Stimulated activated CD4-positive, alpha-beta T cell treated with anti-CD3 and anti-CD28 coated beads, TNF-alpha, amount 100 ng/mL, for 4 hours (primary cell): ENCODE data around the gene ZNF732.
"Not testable (repeated sequence)": the region's sequence is repeated elsewhere in the genome, so short reads cannot be mapped to it uniquely, and the experiment has no call there.

ENCODE experiments used
- DNase-seq, 3 experiments: peaks; one replicate each; pipeline ENCODE4 v3.0.0-alpha.2; 2020; ENCODE audit warnings: low read depth in 3 of 3

Gene ZNF732

GRCh38 chr4:253936-254756, 51.1 kb downstream of the ZNF732 start:
- DNase-seq: no peak

DNA sequence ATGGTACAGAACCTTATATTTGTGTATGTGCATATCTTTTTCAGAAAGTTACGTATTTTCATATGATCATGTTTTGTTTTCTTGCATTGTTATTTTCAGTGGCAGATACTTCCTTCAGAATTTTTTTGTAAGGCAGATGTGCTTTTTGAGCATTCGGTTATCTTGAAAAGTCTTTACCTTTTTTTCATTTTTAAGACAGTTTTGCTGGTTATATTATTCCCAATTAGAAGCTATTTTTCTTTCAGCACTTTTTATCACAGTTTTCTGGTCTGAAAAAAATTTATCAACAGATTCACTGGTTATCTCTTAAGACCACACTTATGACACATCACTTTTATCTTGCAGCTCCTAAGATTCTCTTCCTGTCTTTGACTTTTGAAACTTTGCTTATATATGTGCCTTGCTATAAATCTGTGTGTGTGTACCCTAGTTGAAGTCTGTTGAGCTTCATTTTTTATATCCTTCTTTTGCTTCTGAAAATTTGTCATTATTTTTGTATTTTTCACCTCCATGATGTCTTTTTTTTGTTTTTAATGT, 53.1 kb downstream of the ZNF732 start:
- DNase-seq: no peak

GRCh38 chr4:244471-244870, 60.8 kb downstream of the ZNF732 start:
- DNase-seq: peak; percentile 4 to 25 (median 15)

- DNase-seq: no peak
Measured at GRCh38 chr4:243426-243825, 61.8 kb downstream of the ZNF732 start.

DNA sequence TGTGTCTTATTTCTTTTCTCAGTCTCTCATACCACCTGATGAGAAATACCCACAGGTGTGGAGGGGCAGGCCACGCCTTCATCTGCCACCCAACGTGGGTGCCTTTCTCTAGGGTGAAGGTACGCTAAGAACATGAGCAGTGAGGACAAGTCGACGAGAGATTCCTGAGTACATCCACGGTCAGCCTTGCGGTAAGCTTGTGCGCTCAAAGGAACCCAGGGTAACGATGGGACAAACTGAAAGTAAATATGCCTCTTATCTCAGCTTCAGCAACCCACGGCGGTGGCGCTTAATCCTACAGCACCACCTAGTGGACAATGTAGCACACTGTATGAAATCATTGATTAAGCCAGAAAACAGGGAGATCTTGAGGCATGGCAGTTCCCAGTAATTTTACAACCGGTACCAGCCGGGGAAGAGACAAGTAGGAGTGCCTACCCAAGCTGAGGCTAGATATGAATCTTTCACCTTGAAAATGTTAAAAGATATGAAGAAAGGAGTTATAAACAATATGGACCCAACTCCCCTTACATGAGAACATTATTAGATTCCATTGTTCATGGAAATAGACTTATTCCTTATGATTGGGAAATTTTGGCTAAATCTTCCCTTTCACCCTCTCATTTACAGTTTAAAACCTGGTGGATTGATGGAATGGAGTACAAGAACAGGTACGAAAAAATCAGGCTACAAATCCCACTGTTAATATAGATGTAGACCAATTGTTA, 63.0 kb downstream of the ZNF732 start:
- DNase-seq: peak; percentile 36 to 47 (median 40)

DNA sequence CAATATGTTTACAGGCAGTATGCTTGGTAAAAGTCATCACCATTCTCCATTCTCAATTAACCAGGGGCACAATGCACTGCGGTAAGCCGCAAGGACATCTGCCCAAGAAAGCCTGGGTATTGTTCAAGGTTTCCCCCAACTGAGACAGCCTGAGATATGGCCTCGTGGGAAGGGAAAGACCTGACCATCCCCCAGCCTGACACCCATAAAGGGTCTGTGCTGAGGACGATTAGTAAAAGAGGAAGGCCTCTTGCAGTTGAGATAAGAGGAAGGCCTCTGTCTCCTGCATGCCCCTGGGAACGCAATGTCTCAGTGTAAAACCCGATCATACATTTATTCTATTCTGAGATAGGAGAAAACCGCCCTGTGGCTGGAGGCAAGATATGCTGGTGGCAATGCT, 63.9 kb downstream of the ZNF732 start:
- DNase-seq: not testable (repeated sequence)

GRCh38 chr4:236028-236427, 69.2 kb downstream of the ZNF732 start:
- DNase-seq: no peak

GRCh38 chr4:234178-234577, 71.1 kb downstream of the ZNF732 start:
- DNase-seq: no peak

DNA sequence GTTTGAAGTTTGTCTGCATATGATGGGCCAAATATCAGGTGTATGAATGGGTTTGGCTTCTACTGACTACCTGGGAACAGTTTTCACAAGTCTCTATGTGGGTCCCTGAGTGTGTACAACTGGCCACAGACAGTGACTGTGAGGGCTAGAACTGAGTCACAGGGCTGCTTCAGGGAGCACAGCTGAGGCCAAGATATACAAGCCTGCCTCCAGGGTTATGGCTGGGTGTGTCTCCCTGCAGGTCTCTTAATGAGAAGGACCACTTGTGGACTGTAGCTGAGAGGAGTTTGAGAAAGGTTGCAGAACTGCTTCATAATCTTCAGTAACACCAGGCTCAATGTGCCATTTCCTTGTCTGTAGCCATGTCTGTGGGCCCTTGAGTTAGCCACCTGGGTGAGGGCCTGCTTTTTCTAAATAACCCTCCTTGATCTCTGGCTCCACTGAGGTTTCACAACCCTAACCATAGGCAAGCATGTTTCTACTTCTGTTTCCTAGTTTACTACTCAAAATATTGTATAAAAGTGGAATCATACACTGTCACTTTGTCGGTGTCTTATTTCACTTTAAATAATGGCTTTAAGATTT, 81.3 kb downstream of the ZNF732 start:
- DNase-seq: no peak
